Stimulated activated CD8-positive, alpha-beta memory T cell treated with anti-CD3 and anti-CD28 coated beads, Interleukin-15, amount 100 ng/mL, for 48 hours (primary cell): ENCODE results near the gene EXOSC5.
"Not testable (repeated sequence)": the region's sequence is repeated elsewhere in the genome, so short reads cannot be mapped to it uniquely, and the experiment has no call there.

ENCODE experiments used
- DNase-seq, 2 donors: peaks; one replicate each; pipeline ENCODE4 v3.0.0-alpha.2; 2020; ENCODE audit warnings: low read depth in 2 of 2

EXOSC5 gene

DNA sequence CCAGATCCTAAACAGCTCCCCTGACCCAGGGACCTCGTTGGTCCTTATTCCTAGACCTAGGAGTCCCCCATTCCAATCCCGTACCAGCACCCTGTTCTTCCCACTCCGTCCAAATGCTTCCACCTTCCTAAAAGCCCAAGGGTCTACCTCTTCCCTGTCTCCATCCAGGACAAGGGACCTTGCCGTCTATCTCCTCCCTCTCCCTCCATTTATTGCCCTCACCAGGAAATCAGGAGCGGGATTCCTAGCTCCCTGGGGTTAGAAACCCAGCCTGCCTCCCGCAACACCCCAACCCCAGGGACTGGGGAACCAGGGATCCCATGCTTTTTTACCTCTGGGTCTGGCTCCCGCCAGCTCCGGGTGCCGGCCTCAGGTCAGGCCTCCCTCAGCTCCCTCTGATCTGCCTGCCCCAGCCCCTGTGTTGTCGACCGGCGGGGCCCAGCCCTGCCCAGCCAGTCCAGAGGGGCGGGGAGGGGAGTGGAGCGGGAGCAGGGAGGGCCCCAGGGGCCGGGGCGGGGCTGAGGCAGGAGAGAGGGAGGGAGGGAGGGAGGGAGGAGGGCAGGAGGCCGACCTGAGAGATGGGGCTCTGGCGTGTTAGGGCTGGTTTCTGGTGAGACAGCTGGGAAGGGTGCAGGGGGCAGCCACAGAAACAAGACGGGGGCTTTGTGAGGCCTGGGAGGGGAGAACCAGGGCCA lies 29.9 kb upstream of the EXOSC5 start, which contains the start of gene B3GNT8:
Gene B3GNT8, minus strand, starts transcription at position 423 of the 695 bp plus-strand sequence. CDS start 596 bp downstream, outside the sequence.
- DNase-seq = peak; percentile 38 to 44

DNA sequence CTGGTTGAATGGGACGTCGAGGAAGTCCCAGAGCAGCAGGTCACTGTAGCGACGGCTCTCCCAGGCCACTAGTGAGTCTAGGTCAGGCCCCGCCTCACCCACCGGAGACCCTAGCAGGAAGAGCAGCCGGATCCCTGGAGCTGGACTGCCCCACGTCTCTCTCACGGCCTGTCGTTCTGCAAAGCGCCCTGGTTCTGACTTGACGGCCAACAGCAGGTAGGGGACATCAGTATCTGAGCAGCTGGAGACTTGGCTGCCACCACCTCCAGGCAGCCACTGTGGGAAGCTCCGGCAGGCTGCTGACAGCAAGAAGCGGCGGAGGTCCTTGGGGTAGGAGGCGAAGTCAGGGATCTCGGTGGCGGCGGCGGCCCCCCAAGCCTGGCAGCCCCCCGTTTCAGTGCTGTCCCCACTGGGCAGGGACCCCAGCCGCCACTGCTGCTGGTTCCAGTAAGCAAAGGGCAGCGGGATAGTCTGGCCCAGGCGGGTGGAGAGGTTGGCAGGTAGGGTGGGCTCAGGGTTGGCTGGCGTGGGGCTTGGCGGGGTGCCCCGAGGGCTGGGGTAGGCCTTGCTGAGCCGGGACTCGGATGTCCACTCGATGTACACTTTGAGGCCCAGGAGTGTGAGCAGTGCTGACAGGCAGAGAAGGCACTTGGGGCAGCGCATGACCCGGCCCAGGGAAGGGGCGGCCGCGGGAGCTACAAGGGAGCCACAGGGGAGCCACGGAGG lies 29.1 kb upstream of the EXOSC5 start:
- DNase-seq = no peak

DNA sequence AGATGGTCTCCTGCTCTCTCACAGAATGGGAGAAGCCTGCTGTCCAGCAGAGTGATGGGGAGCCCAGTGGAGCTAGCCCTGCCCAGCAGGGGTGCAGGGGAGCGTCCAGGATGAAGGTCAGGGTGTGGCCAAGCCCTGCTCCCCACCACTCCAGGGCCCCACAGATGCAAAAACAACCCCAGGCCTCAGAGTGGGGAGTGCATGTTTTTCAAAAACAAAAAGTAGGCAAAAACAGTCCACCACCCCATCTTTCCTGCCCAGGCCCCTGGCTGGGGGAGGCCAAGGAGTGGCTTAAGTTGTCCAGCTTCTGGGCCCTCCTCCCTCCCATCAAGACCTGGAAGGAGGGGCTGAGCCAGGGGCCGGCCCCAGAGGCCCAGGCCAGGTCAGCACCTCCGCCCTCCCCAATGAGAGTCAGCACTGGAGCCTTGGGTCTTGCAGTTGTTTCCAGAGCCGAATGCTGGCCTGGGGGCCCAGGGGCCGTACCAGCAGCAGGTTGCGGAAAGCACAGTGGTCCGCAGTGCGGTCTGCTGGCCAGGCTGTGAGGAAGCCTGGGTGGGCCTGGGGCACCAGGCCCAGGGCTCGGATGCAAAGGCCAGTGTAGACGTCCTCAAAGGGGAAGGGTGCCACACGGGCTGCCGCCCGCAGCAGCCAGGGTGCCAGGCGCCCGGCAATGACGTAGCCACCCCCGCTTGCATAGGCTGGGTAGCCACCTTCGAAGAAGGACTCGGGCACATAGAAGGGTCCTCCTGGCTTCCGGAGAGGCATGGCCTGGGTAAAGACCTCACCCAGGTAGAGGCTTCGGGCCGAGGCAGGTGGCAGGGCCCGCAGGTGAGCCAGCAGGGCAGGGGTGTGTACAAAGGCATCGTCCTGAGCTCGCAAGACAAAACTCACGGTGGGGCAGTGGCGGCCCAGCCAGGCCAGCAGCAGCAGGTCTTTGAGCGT lies 28.3 kb upstream of the EXOSC5 start:
- DNase-seq = no peak

DNA sequence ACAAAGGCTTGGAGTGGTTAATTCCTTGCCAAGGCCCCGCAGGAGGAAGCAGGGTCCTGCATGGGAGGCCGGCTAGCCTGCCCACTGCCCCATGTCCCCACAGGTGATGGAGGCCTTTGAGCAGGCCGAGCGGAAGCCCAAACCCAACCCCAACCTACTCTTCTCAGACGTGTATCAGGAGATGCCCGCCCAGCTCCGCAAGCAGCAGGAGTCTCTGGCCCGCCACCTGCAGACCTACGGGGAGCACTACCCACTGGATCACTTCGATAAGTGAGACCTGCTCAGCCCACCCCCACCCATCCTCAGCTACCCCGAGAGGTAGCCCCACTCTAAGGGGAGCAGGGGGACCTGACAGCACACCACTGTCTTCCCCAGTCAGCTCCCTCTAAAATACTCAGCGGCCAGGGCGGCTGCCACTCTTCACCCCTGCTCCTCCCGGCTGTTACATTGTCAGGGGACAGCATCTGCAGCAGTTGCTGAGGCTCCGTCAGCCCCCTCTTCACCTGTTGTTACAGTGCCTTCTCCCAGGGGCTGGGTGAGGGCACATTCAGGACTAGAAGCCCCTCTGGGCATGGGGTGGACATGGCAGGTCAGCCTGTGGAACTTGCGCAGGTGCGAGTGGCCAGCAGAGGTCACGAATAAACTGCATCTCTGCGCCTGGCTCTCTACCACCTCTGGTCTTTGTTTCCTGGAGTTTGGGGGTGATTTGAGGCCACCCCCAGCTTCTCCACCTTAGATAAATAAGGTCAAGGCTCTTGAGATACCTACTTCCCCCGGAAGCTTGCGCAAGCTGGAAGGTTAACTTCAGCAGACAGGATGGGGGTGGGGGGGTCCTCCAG lies 27.4 kb upstream of the EXOSC5 start:
- no peak for DNase-seq

DNA sequence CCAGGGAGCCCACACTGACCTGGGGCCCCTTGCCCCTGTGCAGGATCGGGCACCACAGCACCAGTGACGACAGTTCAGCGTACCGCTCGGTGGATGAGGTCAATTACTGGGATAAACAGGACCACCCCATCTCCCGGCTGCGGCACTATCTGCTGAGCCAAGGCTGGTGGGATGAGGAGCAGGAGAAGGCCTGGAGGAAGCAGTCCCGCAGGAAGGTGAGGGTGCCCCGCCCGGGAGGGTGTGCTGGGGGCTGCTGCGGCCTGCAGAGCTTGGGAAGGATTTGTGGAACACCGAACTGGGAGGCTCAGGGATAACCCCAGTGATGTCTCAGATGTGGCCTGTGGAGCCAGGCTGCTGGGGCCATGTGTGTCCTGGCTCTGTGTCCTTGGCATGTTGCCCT lies 25.8 kb upstream of the EXOSC5 start:
- DNase-seq = no peak

DNA sequence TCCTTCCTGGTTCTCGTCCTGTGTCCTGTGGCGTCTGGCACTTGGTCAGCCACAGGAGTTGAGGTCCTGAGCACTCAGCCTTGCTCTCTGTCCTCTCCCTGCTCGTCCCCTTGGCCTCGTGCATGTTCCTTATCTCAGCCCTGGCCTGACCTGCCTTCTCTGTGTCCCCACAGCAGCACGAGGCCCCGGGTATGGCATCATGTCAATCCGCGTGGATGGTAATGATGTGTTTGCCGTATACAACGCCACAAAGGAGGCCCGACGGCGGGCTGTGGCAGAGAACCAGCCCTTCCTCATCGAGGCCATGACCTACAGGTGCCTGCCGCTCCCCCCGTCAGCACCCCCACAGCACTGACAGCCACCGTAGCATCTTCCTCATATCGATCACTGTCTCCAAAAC lies 25.3 kb upstream of the EXOSC5 start:
- DNase-seq = no peak

DNA sequence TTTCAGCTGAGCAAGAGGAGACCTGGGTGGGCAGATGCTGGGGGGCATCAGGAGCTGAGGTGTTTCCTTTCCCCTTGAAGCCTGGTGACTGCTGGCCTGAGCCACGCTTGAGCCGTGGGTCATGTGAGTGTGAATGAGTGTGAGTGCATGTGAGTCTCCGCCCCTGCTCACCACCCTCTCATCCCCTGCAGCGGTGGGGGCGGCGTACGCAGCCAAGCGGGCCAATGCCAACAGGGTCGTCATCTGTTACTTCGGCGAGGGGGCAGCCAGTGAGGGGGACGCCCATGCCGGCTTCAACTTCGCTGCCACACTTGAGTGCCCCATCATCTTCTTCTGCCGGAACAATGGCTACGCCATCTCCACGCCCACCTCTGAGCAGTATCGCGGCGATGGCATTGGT lies 24.8 kb upstream of the EXOSC5 start:
- no peak for DNase-seq

DNA sequence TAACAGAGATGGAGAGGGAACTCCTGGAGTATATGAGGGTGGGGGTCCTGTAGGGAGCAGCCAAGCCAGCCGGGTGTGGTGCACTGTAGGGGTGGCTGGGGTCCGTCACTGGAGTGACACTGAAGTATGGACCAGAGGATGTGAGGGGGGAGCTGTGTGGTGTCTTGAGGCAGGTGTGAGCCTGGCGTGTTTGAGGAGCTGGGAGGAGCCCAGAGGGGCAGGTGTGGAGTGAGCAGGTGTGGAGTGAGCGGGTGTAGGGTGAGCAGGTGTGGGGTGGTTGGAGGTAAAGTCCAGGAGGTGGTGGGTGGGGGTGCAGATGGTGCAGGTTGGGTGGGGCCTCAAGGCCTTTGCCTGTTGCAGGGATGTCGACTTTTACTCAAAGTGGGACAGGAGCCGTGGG lies 24.2 kb upstream of the EXOSC5 start:
- DNase-seq = no peak

DNA sequence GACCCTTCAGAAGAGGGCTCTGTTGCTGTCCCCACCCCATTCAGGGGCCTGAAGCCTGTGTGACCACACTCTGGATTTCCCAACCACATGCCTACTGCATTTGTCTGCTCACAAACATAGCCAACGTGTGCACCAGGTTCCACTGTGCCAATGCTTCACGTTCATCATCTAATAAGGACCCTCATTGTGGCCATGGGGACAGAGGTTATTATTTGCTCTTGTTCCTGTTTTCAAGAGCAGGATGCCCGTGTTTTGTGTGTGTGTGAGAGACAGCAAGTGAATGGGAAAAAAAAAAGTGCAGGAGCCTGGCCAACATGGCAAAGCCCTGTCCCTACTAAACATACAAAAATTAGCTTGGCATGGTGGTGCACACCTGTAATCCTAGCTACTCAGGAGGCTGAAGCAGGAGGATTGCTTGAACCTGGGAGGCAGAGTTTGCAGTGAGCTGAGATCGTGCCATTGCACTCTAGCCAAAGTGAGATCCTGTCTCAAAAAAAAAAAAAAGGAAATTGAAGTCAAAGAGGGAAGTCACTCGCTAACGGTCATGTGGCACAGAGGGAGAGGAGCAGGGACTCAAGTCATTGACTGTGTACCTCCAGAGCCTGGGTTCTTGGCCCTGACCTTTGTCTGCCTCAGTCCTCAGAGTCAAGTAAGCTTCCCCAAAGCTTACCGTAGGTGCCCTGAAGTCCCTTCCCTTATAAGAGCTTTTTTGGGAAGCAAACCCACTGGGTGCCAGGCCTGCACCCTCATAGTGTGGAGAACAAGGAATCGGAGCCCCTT lies 23.1 kb upstream of the EXOSC5 start:
- DNase-seq = no peak

DNA sequence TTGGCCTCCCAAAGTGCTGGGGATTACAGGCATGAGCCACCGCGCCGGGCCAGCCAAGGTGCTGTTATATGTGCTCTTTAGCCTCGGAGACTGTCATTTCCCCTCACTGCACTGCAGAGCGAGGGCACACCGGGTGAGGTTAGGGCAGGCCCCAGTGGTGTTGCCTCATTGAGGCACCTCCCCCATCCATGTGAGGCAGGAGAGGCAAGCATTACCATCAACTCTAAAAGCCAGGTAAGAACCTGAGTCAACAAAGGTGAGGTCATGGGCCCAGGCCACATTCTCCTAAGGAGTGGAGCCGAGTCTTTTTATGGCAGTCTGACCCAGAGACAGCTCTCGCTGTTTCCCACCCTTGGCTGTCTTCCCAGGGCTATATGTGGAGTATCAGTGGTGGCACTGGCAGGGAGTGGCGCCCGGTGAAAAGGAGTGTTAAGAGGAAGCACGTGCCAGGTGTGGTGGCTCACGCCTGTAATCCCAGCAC lies 19.1 kb upstream of the EXOSC5 start:
- DNase-seq = no peak

DNA sequence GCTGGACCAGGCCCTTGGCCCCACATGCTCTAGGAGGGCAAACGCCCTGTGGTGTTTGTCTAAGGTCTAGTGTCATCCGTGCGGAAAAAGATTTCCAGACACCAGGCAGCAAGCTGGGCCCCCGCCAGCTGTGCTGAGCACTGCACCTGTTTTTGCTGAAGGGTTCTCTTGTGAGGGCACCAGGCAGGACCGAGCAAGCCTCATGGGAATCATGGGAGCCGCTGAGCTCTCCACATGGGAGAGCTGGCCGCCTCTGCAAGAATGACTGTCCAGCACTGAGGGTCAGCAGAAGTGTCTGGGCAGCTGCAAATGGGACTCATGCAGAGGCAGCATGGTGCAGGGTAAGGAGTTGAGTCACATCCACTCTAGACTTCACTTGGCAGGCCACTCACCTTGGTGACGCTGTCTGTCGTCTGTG lies 18.0 kb upstream of the EXOSC5 start:
- DNase-seq = no peak

DNA sequence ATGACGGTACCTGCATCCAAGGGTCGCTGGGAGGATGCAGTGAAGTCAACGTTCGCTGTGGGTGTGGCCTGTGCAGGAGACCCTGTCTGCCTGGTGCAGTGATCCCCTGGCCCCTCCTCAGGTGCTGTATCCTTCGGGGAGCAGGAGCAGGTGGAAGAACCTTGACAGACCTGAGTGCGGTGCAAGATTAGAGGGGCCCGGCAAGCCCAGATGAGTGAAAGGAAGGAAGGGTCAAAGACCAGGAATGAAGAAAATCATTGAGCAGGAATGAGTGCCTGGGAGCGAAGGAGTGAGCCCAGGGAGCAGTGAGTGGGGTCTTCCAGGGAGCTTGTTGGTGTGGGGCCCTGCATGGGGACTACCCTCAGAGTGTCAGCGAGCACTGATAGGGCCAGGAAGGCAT lies 17.3 kb upstream of the EXOSC5 start:
- DNase-seq = no peak

DNA sequence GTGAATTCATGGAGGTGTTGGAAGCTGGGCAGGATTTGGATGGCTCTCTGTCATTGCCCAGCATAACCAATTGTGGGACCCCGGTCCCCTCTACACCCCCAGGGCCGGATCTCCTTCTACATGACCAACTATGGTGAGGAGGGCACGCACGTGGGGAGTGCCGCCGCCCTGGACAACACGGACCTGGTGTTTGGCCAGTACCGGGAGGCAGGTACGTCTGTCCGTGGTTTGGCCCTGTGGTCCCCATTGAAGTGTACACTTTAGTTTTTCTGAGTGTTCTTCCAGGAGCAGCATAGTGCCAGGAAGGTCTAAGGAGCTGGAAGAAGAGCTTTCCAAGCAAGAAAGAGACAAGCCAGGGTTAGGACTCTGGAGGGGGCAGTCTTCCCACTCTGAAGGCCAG lies 16.8 kb upstream of the EXOSC5 start:
- no peak for DNase-seq

DNA sequence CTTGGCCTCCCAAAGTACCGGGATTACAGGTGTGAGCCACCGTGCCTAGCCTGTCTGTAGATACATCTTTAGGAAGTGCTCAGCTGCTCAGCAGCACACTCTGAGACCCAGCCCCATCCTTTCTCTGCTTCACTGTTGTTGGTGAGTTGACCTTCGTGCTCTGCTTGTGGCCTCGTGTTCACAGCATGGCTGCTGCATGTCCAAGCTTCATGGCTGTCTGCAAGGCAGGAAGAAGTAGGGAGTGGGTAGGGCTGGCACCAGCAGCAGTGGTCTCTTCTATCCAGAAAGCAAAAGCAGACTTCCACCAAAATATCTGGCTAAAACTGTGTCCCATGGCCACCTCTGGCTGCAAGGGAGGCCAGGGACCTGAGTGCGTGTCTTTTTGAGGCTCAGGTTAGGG lies 15.8 kb upstream of the EXOSC5 start:
- DNase-seq = no peak

DNA sequence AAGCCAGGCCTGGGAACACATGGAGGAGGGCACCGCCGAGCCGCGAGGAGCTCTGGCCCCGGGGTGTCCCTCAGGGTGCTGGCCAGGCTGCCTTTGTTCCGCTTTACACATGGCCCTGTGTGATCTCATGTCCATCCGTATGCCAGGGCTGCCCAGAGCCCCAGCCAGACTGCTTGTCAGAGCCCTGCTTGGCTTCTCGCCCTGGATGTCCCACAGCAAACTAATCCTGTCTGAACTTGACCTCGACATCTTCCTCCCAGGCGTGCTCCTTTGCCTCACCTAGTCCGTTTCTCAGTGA lies 14.8 kb upstream of the EXOSC5 start:
- DNase-seq = no peak

DNA sequence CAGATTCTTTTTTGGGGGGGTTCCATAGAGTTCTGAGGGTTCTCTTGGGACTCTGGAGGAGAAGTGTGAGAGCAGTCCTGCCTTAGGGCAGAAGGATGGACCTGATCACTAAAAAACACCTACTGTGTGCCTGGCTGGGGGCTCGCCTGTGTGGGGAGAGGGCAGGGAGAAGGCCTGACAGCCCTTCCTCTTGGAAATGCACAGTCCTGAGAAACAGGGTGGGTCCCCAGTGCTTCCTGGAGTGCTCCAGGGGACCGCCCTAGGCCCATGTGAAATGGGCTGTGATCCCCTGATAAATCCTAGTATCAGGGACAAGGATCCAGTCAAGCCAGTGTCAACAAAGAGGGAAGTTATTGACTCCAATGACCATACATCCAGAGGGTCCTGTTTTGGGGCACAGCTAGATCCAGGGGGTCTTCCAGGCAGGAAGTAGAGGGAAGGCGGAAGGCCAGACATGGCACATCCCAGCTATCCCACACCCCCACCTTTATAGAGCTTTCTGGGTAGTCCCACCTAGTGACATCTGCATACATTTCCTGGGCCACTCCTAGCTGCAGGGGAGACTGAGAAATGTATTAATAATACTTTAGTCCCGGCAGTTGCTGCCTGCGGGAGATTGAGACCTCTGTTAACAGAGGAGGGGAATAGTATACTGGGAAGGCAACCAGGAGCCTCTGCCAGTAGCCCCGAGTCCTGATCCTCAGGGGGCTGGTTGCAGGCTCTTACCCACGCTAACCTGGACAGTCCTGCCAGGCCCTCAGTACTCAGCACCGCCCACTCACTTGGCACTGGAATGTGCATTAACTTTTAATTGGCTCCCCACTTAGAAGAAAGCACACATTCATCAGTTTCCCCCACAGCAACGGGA lies 14.2 kb upstream of the EXOSC5 start:
- no peak for DNase-seq

DNA sequence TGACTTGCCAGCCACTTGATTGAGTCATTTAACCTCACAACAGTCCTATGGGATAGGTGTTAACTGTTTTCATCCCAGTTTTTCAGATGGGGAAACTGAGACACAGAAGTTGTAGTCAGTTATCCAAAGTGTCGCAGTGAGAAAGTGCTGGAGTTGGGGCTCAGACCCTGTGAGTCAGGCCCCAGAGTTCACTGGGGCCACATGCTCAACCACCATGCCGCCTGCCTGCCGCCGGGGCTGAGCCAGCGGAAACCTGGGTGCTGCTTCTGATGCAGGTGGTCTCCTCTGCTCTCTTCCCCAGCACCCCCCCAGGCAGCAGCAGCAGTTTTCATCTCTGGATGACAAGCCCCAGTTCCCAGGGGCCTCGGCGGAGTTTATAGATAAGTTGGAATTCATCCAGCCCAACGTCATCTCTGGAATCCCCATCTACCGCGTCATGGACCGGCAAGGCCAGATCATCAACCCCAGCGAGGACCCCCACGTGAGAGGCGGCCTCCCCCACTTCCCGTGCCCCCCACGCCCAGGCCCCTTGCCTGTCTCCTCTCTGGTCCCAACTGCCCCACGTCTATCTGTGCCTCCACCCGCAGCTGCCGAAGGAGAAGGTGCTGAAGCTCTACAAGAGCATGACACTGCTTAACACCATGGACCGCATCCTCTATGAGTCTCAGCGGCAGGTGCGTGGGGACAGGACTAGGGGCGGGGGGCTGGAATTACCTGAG lies 13.3 kb upstream of the EXOSC5 start:
- no peak for DNase-seq

DNA sequence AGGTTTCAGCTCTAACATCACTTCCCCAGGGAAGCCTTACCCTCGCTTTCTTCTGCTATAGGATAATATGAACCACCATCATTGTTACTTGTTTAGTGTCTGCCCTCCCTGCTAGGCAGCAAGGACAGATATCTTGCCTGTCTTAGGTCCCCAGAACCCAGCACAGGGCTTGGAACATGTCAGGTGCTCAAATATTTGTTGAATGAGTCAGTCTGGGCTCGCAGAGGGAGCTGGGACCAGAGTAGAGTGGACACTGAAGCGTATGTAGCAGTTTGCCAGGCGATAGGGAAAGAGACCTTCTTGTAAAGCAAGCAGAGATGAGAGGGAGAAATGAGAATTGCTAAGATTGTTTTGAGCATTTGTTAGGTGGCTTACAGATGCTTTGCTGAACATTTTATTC lies 12.1 kb upstream of the EXOSC5 start:
- DNase-seq = no peak

DNA sequence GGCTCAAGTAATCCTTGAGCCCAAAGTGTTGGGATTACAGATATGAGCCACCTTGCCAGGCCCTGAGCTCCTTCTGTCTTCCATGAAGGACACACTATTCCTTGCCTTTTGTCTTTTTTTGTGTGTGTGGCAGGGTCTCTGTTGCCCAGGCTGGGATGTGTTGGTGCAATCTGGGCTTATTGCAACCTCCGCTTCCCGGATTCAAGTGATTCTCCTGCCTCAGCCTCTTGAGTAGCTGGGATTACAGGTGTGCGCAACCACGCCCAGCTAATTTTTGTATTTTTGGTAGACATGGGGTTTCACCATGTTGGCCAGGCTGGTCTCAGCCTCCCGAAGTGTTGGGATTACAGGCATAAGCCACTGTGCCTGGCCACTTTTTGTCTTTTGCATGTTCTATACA lies 11.7 kb upstream of the EXOSC5 start:
- DNase-seq = not testable (repeated sequence)
